Measurements from ENCODE around the gene MAP3K8.

Gene MAP3K8

DNA sequence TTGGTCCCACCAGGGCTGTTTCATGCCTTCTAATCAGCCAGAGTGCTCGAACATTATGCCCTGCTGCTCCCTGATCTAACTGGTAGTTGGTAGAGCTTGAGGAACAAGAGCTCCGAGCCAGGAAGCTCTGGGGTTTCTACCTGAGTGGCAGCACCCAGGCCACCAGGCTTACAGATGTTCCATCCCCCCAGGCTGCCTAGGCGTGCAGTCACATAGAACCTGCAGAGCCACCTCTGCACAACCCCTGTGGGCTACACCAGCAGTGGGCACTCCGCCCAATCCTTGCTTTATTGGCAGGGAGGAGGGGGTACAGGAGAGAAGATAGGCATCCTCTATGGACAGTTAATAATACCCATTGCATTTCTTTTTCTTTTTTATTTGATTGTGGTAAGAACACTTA is 21.8 kb downstream of the MAP3K8 start:
- Histone ChIP-seq H3K4me1 (ENCODE audit: control insufficient read depth, low read length) (peaks cover 25% of the 10 kb centered on the region), H3K27me3 (ENCODE audit: control insufficient read depth, low read length) (no peaks in the 10 kb centered on the region), H3K4me3 (ENCODE audit: low read length) (peak overlapping the region; percentile 50), H4K20me1 (ENCODE audit: control insufficient read depth, insufficient read depth, low read depth, low read length) (no peaks in the 10 kb centered on the region), H3K9me3 (ENCODE audit: control insufficient read depth, insufficient read depth, low read length) (no peaks in the 10 kb centered on the region), H3K79me2 (ENCODE audit: control insufficient read depth, low read length) (no peaks in the 10 kb centered on the region), H3K27ac (ENCODE audit: low read depth, low read length) (0 out of 2 replicates have a peak overlapping the region, but pooled peaks have one; percentile 1), H3K36me3 (ENCODE audit: control insufficient read depth, low read length) (peaks cover 8% of the 10 kb centered on the region), H3F3A (ENCODE audit: control insufficient read depth, insufficient read depth) (0 out of 2 replicates have a peak, but pooled peaks cover 10% of the 10 kb centered on the region), H3K9me2 (replicated peaks; ENCODE audit: control insufficient read depth, low read length) (no peaks in the 10 kb centered on the region), H3K4me2 (ENCODE audit: low read length) (peak overlapping the region; percentile 65)
- TF ChIP-seq, protein P1, sequence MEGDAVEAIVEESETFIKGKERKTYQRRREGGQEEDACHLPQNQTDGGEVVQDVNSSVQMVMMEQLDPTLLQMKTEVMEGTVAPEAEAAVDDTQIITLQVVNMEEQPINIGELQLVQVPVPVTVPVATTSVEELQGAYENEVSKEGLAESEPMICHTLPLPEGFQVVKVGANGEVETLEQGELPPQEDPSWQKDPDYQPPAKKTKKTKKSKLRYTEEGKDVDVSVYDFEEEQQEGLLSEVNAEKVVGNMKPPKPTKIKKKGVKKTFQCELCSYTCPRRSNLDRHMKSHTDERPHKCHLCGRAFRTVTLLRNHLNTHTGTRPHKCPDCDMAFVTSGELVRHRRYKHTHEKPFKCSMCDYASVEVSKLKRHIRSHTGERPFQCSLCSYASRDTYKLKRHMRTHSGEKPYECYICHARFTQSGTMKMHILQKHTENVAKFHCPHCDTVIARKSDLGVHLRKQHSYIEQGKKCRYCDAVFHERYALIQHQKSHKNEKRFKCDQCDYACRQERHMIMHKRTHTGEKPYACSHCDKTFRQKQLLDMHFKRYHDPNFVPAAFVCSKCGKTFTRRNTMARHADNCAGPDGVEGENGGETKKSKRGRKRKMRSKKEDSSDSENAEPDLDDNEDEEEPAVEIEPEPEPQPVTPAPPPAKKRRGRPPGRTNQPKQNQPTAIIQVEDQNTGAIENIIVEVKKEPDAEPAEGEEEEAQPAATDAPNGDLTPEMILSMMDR (IDR thresholded peaks at IDR 0.05; ENCODE audit: low read depth, low read length, poor library complexity, severe bottlenecking), result no peak

DNA sequence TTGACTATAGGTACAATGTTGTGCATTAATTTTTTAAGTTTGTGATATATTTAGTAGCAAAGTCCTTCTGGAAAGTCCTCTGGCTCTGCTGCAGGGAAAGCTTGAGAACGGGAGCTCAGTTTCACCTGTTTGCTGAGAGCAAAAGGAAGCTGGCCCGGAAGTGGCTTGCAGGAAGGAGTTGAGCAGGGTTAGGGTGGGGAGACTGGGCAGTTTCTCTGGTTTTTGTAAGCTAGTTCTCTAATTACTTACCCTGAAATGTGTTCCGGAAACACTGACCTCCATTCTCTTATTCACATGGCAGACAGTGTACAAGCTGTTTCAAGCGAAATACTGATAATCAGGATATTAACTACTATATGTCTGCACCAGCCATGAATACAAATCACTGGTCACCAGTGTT is 22.3 kb downstream of the MAP3K8 start:
- Histone ChIP-seq H4K20me1 (ENCODE audit: control insufficient read depth, insufficient read depth, low read depth, low read length) (no peaks in the 10 kb centered on the region), H3K4me3 (ENCODE audit: low read length) (peak overlapping the region; percentile 50)
- TF ChIP-seq, protein P1 (IDR thresholded peaks at IDR 0.05; ENCODE audit: low read depth, low read length, poor library complexity, severe bottlenecking), result no peak
- TF ChIP-seq EZH2phosphoT487 (IDR thresholded peaks at IDR 0.05; ENCODE audit: borderline replicate concordance, low read length), result no peak

DNA sequence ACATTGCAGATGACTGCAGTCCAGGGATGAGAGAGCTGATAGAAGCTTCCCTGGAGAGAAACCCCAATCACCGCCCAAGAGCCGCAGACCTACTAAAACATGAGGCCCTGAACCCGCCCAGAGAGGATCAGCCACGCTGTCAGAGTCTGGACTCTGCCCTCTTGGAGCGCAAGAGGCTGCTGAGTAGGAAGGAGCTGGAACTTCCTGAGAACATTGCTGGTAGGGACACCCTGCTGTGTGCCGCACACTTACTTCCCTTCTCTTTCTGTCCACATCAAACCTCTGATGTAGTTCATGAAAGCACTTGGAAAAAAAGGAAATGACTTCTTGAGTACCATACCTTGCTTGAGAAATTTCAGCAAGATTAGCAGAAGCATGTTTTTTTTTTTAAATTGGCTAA is 25.3 kb downstream of the MAP3K8 start:
- Histone ChIP-seq H3K27ac (ENCODE audit: low read depth, low read length) (no peak overlapping the region), H4K20me1 (ENCODE audit: control insufficient read depth, insufficient read depth, low read depth, low read length) (no peaks in the 10 kb centered on the region)

More for the DNA sequence above, 22.3 kb downstream of the MAP3K8 start:
- Histone ChIP-seq H3F3A (ENCODE audit: control insufficient read depth, insufficient read depth) (0 out of 2 replicates have a peak, but pooled peaks cover 8% of the 10 kb centered on the region), H3K27me3 (ENCODE audit: control insufficient read depth, low read length) (no peaks in the 10 kb centered on the region), H3K36me3 (ENCODE audit: control insufficient read depth, low read length) (peaks cover 12% of the 10 kb centered on the region), H3K27ac (ENCODE audit: low read depth, low read length) (0 out of 2 replicates have a peak overlapping the region, but pooled peaks have one; percentile 1), H3K9me3 (ENCODE audit: control insufficient read depth, insufficient read depth, low read length) (no peaks in the 10 kb centered on the region), H3K79me2 (ENCODE audit: control insufficient read depth, low read length) (no peaks in the 10 kb centered on the region), H3K4me2 (ENCODE audit: low read length) (peak overlapping the region; percentile 65), H3K9me2 (replicated peaks; ENCODE audit: control insufficient read depth, low read length) (no peaks in the 10 kb centered on the region), H3K4me1 (ENCODE audit: control insufficient read depth, low read length) (peaks cover 25% of the 10 kb centered on the region)

More for the DNA sequence above, 25.3 kb downstream of the MAP3K8 start:
- Histone ChIP-seq H3K4me1 (ENCODE audit: control insufficient read depth, low read length) (peaks cover 25% of the 10 kb centered on the region), H3K79me2 (ENCODE audit: control insufficient read depth, low read length) (no peaks in the 10 kb centered on the region), H3F3A (ENCODE audit: control insufficient read depth, insufficient read depth) (0 out of 2 replicates have a peak, but pooled peaks cover 8% of the 10 kb centered on the region), H3K36me3 (ENCODE audit: control insufficient read depth, low read length) (peaks cover 12% of the 10 kb centered on the region), H3K4me3 (ENCODE audit: low read length) (no peak overlapping the region), H3K9me3 (ENCODE audit: control insufficient read depth, insufficient read depth, low read length) (no peaks in the 10 kb centered on the region), H3K4me2 (ENCODE audit: low read length) (no peak overlapping the region), H3K27me3 (ENCODE audit: control insufficient read depth, low read length) (no peaks in the 10 kb centered on the region), H3K9me2 (replicated peaks; ENCODE audit: control insufficient read depth, low read length) (no peaks in the 10 kb centered on the region)
- TF ChIP-seq EZH2phosphoT487 (IDR thresholded peaks at IDR 0.05; ENCODE audit: borderline replicate concordance, low read length), result no peak
- TF ChIP-seq, protein P1 (IDR thresholded peaks at IDR 0.05; ENCODE audit: low read depth, low read length, poor library complexity, severe bottlenecking), result no peak

All from DOHH2 (cell line).